Measurements from ENCODE around the gene KCNN3.

DNA sequence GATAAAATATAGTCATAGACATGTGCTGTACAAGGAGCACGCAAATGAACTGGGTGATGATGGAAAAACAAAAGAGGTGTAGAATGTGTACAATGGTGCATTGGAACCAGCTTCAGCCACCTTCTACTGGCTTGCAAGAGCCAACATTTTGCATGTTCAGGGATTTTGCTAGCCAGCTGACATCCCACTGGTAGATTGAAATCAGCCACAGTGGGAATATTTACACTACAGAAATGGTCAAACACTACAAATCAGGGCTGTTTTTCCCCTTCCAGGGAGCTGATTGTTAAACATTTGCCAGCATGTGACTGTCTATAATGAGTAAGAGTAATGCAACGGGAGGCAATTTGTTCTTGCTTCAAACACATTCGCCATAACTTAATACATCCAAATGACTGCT, 43.2 kb upstream of the KCNN3 start:
- TF ChIP-seq, protein P1, sequence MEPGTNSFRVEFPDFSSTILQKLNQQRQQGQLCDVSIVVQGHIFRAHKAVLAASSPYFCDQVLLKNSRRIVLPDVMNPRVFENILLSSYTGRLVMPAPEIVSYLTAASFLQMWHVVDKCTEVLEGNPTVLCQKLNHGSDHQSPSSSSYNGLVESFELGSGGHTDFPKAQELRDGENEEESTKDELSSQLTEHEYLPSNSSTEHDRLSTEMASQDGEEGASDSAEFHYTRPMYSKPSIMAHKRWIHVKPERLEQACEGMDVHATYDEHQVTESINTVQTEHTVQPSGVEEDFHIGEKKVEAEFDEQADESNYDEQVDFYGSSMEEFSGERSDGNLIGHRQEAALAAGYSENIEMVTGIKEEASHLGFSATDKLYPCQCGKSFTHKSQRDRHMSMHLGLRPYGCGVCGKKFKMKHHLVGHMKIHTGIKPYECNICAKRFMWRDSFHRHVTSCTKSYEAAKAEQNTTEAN (CRISPR knock-in tag; conservative IDR thresholded peaks at IDR 0.05), result no peak
- TF ChIP-seq POLR2A (IDR thresholded peaks at IDR 0.05; ENCODE audit: insufficient read depth in 1 of 2, low read depth in 2 of 2, low read length in 2 of 2) (no peak), RAD21 (CRISPR knock-in tag; IDR thresholded peaks at IDR 0.05) (no peak), NR3C1 (CRISPR knock-in tag; IDR thresholded peaks at IDR 0.05) (no peak), CEBPB (IDR thresholded peaks at IDR 0.05; ENCODE audit: borderline replicate concordance, low read depth, low read length) (no peak), MAX (IDR thresholded peaks at IDR 0.05) (no peak), TP53 (CRISPR knock-in tag; conservative IDR thresholded peaks at IDR 0.05) (no peak), ZNF607 (CRISPR knock-in tag; IDR thresholded peaks at IDR 0.05; ENCODE audit: borderline replicate concordance) (no peak), PBX3 (CRISPR knock-in tag; IDR thresholded peaks at IDR 0.05; ENCODE audit: borderline replicate concordance) (no peak), XBP1 (CRISPR knock-in tag; IDR thresholded peaks at IDR 0.05) (no peak), ZMYM2 (CRISPR knock-in tag; IDR thresholded peaks at IDR 0.05) (no peak), ZNF589 (CRISPR knock-in tag; conservative IDR thresholded peaks at IDR 0.05) (no peak)
- TF ChIP-seq, protein P2, sequence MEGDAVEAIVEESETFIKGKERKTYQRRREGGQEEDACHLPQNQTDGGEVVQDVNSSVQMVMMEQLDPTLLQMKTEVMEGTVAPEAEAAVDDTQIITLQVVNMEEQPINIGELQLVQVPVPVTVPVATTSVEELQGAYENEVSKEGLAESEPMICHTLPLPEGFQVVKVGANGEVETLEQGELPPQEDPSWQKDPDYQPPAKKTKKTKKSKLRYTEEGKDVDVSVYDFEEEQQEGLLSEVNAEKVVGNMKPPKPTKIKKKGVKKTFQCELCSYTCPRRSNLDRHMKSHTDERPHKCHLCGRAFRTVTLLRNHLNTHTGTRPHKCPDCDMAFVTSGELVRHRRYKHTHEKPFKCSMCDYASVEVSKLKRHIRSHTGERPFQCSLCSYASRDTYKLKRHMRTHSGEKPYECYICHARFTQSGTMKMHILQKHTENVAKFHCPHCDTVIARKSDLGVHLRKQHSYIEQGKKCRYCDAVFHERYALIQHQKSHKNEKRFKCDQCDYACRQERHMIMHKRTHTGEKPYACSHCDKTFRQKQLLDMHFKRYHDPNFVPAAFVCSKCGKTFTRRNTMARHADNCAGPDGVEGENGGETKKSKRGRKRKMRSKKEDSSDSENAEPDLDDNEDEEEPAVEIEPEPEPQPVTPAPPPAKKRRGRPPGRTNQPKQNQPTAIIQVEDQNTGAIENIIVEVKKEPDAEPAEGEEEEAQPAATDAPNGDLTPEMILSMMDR (CRISPR knock-in tag; IDR thresholded peaks at IDR 0.05), result no peak

Measured in HepG2 (cell line).